GM23338 (cell line): ENCODE data around the gene PAX3. TPM values are rescaled to one million over a fixed set of nuclear protein-coding genes. Genes with fewer than 3 reads are reported as not detected.

Experiments
- ATAC-seq: fragments of 200-7000 bp; cut with Tn5 transposase; 3 replicates; pipeline ENCODE4 v1.9.1; 2020
- DNase-seq: peaks from one replicate; pipeline ENCODE4 v3.0.0-alpha.2; 2015; ENCODE audit warnings: low spot score
- H2AFZ ChIP-seq: fragments of 200-600 bp; sonication (generic); 2 replicates; pipeline ENCODE4 v1.8.0; 2016; ENCODE audit warnings: antibody characterized with exemption, mild to moderate bottlenecking, moderate library complexity
- H3F3A ChIP-seq: fragments of 200-600 bp; sonication (generic); replicated peaks from 2 replicates; pipeline ENCODE4 v1.8.0; 2017; ENCODE audit warnings: antibody characterized with exemption, mixed run types, low read depth
- H3K27ac ChIP-seq: fragments of 200-600 bp; sonication (generic); 2 replicates; pipeline ENCODE4 v1.6.1; 2016; ENCODE audit warnings: low read depth
- H3K27me3 ChIP-seq: fragments of 200-600 bp; sonication (generic); 2 replicates; pipeline ENCODE4 v1.8.0; 2016; ENCODE audit warnings: mild to moderate bottlenecking, mixed run types, moderate library complexity; ENCODE audit not compliant: insufficient read depth
- H3K36me3 ChIP-seq: fragments of 200-600 bp; sonication (generic); 2 replicates; pipeline ENCODE4 v1.8.0; 2016; ENCODE audit warnings: mild to moderate bottlenecking; ENCODE audit not compliant: insufficient read depth
- H3K4me1 ChIP-seq: fragments of 200-600 bp; sonication (generic); 2 replicates; pipeline ENCODE4 v1.8.0; 2016; ENCODE audit warnings: mild to moderate bottlenecking, moderate library complexity; ENCODE audit not compliant: insufficient read depth
- H3K4me2 ChIP-seq: fragments of 200-600 bp; sonication (generic); 2 replicates; pipeline ENCODE4 v1.7.1; 2017; ENCODE audit warnings: mixed run types
- H3K4me3 ChIP-seq: fragments of 200-600 bp; sonication (generic); 2 replicates; pipeline ENCODE4 v1.6.1; 2016; ENCODE audit warnings: mixed run types
- H3K79me2 ChIP-seq: fragments of 200-600 bp; sonication (generic); replicated peaks from 2 replicates; pipeline ENCODE4 v1.8.0; 2017; ENCODE audit warnings: mild to moderate bottlenecking; ENCODE audit not compliant: insufficient read depth
- H3K9me2 ChIP-seq: fragments of 200-600 bp; sonication (generic); 2 replicates; pipeline ENCODE4 v1.8.0; 2017; ENCODE audit not compliant: insufficient read depth
- H4K20me1 ChIP-seq: fragments of 200-600 bp; sonication (generic); replicated peaks from 2 replicates; pipeline ENCODE4 v1.8.0; 2017; ENCODE audit warnings: mild to moderate bottlenecking; ENCODE audit not compliant: insufficient read depth
- H3K27ac Mint-ChIP-seq: 2 replicates; pipeline ENCODE4 v1.8.0; 2020; ENCODE audit warnings: inconsistent platforms, mild to moderate bottlenecking, moderate library complexity, mixed read lengths
- H3K27me3 Mint-ChIP-seq: 3 replicates; pipeline ENCODE4 v1.8.0; 2022; ENCODE audit warnings: low read depth, mild to moderate bottlenecking, moderate library complexity, mixed read lengths, inconsistent platforms; ENCODE audit not compliant: insufficient read depth, poor library complexity
- H3K36me3 Mint-ChIP-seq: 3 replicates; pipeline ENCODE4 v1.8.0; 2021; ENCODE audit warnings: low read depth, mild to moderate bottlenecking, inconsistent platforms, moderate library complexity, mixed read lengths
- H3K4me1 Mint-ChIP-seq: 3 replicates; pipeline ENCODE4 v1.8.0; 2020; ENCODE audit warnings: mild to moderate bottlenecking, inconsistent platforms, mixed read lengths
- H3K4me3 Mint-ChIP-seq: 3 replicates; pipeline ENCODE4 v1.8.0; 2021; ENCODE audit warnings: moderate library complexity, mild to moderate bottlenecking, inconsistent platforms, mixed read lengths
- H3K9me3 Mint-ChIP-seq: 3 replicates; pipeline ENCODE4 v1.8.0; 2020; ENCODE audit warnings: moderate library complexity, mild to moderate bottlenecking, inconsistent platforms, mixed read lengths
- CREB1 ChIP-seq: fragments of 250-450 bp; sonication (Bioruptor Pico); IDR thresholded peaks from 2 replicates; pipeline ENCODE4 v1.5.0; 2020; ENCODE audit warnings: low read depth, mild to moderate bottlenecking, moderate library complexity
- EZH2 ChIP-seq: fragments of 200-600 bp; sonication (generic); IDR thresholded peaks from one replicate; pipeline ENCODE4 v1.8.0; 2017; ENCODE audit warnings: antibody characterized with exemption, mild to moderate bottlenecking, low read depth; ENCODE audit not compliant: unreplicated experiment
- EZH2phosphoT487 ChIP-seq: fragments of 200-600 bp; sonication (generic); IDR thresholded peaks from one replicate; pipeline ENCODE4 v1.8.1; 2018; ENCODE audit warnings: antibody characterized with exemption; ENCODE audit not compliant: unreplicated experiment
- JUNB ChIP-seq: IDR thresholded peaks from one replicate; pipeline ENCODE4 v1.6.1; 2016; ENCODE audit warnings: antibody characterized with exemption; ENCODE audit not compliant: unreplicated experiment
- NANOG ChIP-seq: IDR thresholded peaks from 2 replicates; pipeline ENCODE4 v1.6.1; 2016; ENCODE audit warnings: antibody characterized with exemption, borderline replicate concordance
- POLR2AphosphoS5 ChIP-seq: IDR thresholded peaks from 2 replicates; pipeline ENCODE4 v1.6.1; 2016; ENCODE audit warnings: antibody characterized with exemption, low read depth
- STAT1 ChIP-seq: IDR thresholded peaks from one replicate; pipeline ENCODE4 v1.6.1; 2016; ENCODE audit warnings: antibody characterized with exemption; ENCODE audit not compliant: unreplicated experiment
- ZNF114 ChIP-seq: fragments of 250-450 bp; sonication (Bioruptor Pico); IDR thresholded peaks from 2 replicates; pipeline ENCODE4 v1.5.0; 2020; ENCODE audit warnings: mild to moderate bottlenecking, moderate library complexity
- ZNF331 ChIP-seq: fragments of 250-450 bp; sonication (Bioruptor Pico); IDR thresholded peaks from 2 replicates; pipeline ENCODE4 v1.5.0; 2020; ENCODE audit warnings: low read depth, mild to moderate bottlenecking, moderate library complexity
- polyA plus RNA-seq: library from polyadenylated mRNA; unstranded; fragments of >200 nt; fragmentation: Nextera tagmentation; extraction: Ambion mirVana; gene quantifications from 2 replicates; pipeline ENCODE4 v1.2.1, GENCODE V29; 2016
- total RNA-seq: library from RNA; depleted of rRNA; stranded (reverse); fragments of >200 nt; shearing (Covaris generic); gene quantifications from 2 replicates; pipeline ENCODE4 v1.2.3, GENCODE V29; 2014
- TF ChIP-seq, protein P1 (sequence below): fragments of 250-450 bp; sonication (Bioruptor Pico); IDR thresholded peaks from 2 replicates; pipeline ENCODE4 v1.5.0; 2020; ENCODE audit warnings: mild to moderate bottlenecking, moderate library complexity
- TF ChIP-seq, protein P2 (sequence below): IDR thresholded peaks from one replicate; pipeline ENCODE4 v1.6.1; 2018; ENCODE audit warnings: antibody characterized with exemption; ENCODE audit not compliant: unreplicated experiment
- TF ChIP-seq, protein P3 (sequence below): IDR thresholded peaks from 2 replicates; pipeline ENCODE4 v1.6.1; 2016; ENCODE audit warnings: antibody characterized with exemption
- TF ChIP-seq, protein P4 (sequence below), 2 experiments: fragments of 200-600 bp in 1 of 2; sonication (generic) in 1 of 2; conservative IDR thresholded peaks; 2 replicates each; pipeline versions ENCODE4 v1.5.1 to v1.6.1; 2016 to 2017; ENCODE audit warnings: antibody characterized with exemption in 2 of 2, low read depth in 2 of 2, mild to moderate bottlenecking in 2 of 2, moderate library complexity in 1 of 2

The PAX3 gene
- total and polyA plus RNA-seq, 2 experiments from 2014 or later, result not detected

DNA sequence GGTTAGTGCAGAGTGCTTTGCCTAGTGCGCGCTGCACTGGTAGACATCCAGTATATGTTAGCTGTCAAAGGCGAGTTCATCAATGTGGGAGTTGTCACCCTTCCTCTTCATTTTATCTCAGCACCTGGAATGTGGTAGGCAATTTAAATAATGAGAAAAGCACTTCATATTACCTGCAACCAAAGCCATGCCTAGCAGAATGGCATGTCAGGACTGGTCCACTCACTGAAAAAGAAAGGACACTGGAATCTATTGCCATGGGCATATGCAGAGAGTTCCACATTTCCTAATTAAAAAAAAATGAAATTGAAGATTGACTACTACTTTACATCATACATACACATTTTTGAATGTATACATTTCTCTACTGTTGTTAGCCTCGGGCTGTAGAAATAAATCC is 139.6 kb downstream of the PAX3 start:
- Histone ChIP-seq H3K27me3 (no peaks in the 10 kb centered on the region), H3K9me2 (peaks cover 8% of the 10 kb centered on the region), H3K4me3 (no peak overlapping the region), H3F3A (no peaks in the 10 kb centered on the region), H3K4me1 (no peaks in the 10 kb centered on the region), H3K4me2 (no peak overlapping the region), H3K36me3 (no peaks in the 10 kb centered on the region), H3K27ac (no peak overlapping the region), H2AFZ (no peak overlapping the region), H3K79me2 (no peaks in the 10 kb centered on the region), H4K20me1 (no peaks in the 10 kb centered on the region)
- TF ChIP-seq, protein P1, sequence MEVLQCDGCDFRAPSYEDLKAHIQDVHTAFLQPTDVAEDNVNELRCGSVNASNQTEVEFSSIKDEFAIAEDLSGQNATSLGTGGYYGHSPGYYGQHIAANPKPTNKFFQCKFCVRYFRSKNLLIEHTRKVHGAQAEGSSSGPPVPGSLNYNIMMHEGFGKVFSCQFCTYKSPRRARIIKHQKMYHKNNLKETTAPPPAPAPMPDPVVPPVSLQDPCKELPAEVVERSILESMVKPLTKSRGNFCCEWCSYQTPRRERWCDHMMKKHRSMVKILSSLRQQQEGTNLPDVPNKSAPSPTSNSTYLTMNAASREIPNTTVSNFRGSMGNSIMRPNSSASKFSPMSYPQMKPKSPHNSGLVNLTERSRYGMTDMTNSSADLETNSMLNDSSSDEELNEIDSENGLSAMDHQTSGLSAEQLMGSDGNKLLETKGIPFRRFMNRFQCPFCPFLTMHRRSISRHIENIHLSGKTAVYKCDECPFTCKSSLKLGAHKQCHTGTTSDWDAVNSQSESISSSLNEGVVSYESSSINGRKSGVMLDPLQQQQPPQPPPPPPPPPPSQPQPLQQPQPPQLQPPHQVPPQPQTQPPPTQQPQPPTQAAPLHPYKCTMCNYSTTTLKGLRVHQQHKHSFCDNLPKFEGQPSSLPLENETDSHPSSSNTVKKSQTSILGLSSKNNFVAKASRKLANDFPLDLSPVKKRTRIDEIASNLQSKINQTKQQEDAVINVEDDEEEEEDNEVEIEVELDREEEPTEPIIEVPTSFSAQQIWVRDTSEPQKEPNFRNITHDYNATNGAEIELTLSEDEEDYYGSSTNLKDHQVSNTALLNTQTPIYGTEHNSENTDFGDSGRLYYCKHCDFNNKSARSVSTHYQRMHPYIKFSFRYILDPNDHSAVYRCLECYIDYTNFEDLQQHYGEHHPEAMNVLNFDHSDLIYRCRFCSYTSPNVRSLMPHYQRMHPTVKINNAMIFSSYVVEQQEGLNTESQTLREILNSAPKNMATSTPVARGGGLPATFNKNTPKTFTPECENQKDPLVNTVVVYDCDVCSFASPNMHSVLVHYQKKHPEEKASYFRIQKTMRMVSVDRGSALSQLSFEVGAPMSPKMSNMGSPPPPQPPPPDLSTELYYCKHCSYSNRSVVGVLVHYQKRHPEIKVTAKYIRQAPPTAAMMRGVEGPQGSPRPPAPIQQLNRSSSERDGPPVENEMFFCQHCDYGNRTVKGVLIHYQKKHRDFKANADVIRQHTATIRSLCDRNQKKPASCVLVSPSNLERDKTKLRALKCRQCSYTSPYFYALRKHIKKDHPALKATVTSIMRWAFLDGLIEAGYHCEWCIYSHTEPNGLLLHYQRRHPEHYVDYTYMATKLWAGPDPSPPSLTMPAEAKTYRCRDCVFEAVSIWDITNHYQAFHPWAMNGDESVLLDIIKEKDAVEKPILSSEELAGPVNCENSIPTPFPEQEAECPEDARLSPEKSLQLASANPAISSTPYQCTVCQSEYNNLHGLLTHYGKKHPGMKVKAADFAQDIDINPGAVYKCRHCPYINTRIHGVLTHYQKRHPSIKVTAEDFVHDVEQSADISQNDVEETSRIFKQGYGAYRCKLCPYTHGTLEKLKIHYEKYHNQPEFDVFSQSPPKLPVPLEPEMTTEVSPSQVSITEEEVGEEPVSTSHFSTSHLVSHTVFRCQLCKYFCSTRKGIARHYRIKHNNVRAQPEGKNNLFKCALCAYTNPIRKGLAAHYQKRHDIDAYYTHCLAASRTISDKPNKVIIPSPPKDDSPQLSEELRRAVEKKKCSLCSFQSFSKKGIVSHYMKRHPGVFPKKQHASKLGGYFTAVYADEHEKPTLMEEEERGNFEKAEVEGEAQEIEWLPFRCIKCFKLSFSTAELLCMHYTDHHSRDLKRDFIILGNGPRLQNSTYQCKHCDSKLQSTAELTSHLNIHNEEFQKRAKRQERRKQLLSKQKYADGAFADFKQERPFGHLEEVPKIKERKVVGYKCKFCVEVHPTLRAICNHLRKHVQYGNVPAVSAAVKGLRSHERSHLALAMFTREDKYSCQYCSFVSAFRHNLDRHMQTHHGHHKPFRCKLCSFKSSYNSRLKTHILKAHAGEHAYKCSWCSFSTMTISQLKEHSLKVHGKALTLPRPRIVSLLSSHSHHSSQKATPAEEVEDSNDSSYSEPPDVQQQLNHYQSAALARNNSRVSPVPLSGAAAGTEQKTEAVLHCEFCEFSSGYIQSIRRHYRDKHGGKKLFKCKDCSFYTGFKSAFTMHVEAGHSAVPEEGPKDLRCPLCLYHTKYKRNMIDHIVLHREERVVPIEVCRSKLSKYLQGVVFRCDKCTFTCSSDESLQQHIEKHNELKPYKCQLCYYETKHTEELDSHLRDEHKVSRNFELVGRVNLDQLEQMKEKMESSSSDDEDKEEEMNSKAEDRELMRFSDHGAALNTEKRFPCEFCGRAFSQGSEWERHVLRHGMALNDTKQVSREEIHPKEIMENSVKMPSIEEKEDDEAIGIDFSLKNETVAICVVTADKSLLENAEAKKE (CRISPR knock-in tag), result no peak
- no peak for TF ChIP-seq ZNF114
- TF ChIP-seq NANOG, result no peak
- TF ChIP-seq ZNF331 (CRISPR knock-in tag), result no peak
- TF ChIP-seq, protein P2, sequence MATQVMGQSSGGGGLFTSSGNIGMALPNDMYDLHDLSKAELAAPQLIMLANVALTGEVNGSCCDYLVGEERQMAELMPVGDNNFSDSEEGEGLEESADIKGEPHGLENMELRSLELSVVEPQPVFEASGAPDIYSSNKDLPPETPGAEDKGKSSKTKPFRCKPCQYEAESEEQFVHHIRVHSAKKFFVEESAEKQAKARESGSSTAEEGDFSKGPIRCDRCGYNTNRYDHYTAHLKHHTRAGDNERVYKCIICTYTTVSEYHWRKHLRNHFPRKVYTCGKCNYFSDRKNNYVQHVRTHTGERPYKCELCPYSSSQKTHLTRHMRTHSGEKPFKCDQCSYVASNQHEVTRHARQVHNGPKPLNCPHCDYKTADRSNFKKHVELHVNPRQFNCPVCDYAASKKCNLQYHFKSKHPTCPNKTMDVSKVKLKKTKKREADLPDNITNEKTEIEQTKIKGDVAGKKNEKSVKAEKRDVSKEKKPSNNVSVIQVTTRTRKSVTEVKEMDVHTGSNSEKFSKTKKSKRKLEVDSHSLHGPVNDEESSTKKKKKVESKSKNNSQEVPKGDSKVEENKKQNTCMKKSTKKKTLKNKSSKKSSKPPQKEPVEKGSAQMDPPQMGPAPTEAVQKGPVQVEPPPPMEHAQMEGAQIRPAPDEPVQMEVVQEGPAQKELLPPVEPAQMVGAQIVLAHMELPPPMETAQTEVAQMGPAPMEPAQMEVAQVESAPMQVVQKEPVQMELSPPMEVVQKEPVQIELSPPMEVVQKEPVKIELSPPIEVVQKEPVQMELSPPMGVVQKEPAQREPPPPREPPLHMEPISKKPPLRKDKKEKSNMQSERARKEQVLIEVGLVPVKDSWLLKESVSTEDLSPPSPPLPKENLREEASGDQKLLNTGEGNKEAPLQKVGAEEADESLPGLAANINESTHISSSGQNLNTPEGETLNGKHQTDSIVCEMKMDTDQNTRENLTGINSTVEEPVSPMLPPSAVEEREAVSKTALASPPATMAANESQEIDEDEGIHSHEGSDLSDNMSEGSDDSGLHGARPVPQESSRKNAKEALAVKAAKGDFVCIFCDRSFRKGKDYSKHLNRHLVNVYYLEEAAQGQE, result no peak
- TF ChIP-seq, protein P3, sequence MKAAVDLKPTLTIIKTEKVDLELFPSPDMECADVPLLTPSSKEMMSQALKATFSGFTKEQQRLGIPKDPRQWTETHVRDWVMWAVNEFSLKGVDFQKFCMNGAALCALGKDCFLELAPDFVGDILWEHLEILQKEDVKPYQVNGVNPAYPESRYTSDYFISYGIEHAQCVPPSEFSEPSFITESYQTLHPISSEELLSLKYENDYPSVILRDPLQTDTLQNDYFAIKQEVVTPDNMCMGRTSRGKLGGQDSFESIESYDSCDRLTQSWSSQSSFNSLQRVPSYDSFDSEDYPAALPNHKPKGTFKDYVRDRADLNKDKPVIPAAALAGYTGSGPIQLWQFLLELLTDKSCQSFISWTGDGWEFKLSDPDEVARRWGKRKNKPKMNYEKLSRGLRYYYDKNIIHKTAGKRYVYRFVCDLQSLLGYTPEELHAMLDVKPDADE, result no peak
- TF ChIP-seq JUNB, result no peak
- no peak for TF ChIP-seq CREB1
- TF ChIP-seq EZH2, result no peak
- TF ChIP-seq EZH2phosphoT487, result no peak
- TF ChIP-seq, protein P4, sequence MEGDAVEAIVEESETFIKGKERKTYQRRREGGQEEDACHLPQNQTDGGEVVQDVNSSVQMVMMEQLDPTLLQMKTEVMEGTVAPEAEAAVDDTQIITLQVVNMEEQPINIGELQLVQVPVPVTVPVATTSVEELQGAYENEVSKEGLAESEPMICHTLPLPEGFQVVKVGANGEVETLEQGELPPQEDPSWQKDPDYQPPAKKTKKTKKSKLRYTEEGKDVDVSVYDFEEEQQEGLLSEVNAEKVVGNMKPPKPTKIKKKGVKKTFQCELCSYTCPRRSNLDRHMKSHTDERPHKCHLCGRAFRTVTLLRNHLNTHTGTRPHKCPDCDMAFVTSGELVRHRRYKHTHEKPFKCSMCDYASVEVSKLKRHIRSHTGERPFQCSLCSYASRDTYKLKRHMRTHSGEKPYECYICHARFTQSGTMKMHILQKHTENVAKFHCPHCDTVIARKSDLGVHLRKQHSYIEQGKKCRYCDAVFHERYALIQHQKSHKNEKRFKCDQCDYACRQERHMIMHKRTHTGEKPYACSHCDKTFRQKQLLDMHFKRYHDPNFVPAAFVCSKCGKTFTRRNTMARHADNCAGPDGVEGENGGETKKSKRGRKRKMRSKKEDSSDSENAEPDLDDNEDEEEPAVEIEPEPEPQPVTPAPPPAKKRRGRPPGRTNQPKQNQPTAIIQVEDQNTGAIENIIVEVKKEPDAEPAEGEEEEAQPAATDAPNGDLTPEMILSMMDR (conservative IDR thresholded peaks at IDR 0.05; ENCODE audit: low read depth in 2 of 2), result no peak
- no peak for TF ChIP-seq STAT1
- no peak for TF ChIP-seq POLR2AphosphoS5
- ATAC-seq (no peak), DNase-seq (no peak)
- no peak overlapping the region for H3K4me3 Mint-ChIP-seq
- H3K9me3 Mint-ChIP-seq, result peaks cover 4% of the 10 kb centered on the region; the same call in 1 of the 3 replicates
- H3K27ac Mint-ChIP-seq, result no peak overlapping the region
- no peaks in the 10 kb centered on the region for H3K36me3 Mint-ChIP-seq
- peaks cover 11% of the 10 kb centered on the region for H3K4me1 Mint-ChIP-seq
- H3K27me3 Mint-ChIP-seq, result no peaks in the 10 kb centered on the region
